HG03108 (cell line): ENCODE measurements around the gene CIZ1.

Source experiments
- ATAC-seq: cut with Tn5 transposase; IDR thresholded peaks from one replicate; pipeline ENCODE4 v1.9.1; 2021; ENCODE audit warnings: moderate library complexity; ENCODE audit not compliant: unreplicated experiment

CIZ1 gene

DNA sequence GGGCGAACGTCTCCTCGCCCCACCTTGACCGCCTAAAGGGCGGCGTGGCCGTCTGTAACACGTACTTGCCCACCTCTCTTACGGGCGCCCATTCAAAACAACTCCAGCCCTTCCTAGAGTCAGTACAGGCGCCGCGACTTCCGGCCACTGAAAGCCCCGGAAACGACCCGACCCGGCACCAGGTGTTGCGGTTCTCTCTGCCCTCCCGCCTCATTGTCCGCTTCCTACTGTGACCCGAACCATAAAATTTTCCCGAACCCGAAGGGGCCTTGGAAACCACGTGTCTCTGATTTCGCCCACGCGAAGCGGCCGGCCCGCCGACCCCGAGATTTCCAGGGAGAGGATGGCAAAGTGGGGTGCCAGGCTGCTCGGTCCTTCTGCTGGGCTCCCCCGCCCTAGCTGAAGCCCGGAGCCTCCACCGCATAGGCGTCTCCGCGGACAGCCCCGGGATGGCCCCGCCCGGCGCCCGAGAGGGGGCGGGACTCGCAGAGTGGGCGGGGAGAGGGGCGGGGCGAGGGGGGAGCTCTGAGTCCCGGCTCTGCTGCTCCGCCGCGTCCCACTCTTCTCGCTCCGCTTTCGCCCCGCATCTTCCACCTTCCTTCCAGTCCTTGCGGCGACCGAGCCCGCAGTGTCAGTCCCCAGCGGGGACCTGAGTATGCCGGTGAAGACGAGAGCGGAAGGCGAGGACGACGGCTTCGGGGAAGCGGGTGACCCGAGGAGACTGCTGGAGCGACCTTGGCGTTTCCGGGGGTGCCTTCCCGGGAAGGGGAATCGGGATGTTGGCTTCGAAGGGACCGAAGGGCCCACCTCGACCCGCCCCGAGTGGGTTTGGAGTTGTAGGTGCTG lies 63.2 kb downstream of the CIZ1 start:
- ATAC-seq, result peak; percentile 55

DNA sequence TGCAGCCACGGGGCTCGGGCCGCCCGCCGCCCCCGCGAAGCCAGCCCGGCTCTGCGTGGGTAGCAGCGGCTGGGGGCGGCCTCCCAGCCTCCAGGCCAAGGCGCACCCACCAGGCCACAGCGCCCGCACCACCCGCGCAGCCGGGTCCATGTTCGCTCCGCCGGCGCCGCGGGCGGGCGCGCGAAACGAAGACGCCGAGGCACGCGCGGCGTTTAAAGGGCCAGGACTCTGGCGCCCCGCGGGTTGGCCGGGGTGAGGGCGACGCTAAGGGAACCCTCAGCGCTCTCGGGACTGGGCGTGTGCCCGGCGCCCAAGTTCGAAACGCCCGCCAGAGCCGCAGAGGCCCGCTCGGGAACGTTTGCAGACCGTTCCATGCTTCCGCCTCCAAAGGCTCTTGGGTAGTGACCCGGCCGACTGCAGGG lies 63.8 kb downstream of the CIZ1 start, which contains the start of gene PTGES2:
TSS of gene PTGES2 (minus strand) at position 162 of the 422 bp plus-strand sequence. CDS start at position 150, 12 bp downstream.
- ATAC-seq, result peak; percentile 62

DNA sequence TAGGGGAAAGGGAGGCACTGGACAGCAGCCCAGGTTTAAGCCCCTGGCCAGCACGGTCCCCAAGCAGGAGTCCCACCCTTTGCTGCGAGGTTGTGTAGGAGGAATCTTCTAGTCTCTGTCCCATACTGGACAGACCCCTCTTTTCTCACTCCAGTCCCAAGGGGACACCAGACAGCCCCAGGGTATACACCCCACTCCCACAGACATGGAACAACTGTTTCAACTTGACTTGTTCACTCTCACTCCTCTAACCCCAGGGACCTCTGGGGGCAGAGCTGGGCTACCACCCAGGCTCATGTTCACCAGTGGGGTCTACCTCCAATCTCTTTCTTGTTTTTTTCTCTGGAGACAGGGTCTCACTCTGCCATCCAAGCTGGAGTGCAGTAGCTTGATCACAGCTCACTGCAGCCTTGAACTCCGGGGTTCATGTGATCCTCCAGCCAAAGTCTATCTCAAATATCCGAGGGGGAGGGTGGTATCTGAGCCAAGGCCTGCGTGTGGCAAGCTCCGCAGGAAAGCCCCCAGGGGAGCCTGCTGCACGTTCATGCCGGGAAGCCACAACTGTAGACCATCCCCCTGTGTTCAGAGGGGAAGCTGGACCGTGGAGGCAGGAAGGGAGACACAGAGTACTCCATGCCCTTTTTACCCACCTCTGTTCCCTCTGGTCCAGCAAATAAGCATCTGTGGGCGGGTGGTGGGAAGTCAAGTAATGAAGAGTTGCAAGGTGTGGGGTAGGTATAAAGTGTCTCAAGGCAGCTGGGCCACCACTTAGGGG lies 65.6 kb downstream of the CIZ1 start:
- ATAC-seq, result no peak

DNA sequence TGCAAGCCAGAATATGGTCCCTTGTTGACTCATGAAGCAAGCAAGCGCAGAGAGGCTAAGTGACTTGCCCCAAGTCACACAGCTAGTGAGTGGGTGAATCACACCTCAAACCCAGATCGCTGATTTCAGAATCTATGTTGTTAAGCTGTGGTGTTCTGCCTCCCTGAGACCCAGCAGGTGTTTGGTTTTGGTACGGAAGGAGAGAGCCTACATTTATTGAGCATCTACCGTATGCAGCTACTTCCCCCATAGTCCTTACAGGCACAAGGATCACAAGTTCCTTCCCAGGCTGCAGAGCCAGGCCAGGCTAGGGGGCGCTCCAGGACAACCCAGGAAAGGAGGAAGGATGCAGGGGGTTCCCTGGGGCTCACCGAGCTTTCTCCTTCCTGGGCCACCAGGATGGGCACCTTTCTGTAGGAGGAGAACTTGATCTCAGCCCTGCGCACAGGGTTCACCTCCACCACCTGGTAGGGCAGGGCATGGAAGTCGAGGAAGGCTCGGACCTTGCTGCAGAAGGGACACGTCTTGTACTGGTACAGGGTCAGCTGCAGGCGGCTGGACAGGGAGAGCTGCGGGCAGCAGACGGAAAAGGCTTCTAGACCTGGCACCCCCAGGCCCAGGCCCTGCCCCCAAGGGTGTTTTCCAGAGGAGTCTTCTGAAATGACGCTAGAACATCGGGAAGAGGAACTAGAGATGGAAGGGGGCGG lies 66.3 kb downstream of the CIZ1 start:
- no peak for ATAC-seq

DNA sequence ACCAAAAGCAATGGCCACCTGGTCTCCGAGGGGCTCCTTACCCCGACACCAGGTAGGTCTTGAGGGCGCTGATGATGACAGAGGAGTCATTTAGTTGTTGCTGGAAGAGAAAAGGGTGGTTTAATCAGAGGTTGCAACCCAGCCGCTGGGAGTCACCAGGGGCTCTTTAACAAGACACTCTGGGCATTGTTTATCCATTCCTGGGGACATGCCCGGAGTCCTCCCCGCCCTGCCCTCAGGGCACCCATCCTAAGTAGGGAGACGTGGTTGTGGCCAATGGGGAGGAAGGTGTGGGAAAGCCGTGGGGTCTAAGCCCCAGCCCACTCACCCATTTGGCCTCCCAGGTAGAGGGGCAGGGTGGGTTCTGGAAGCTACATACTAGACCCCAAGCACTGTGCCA lies 66.9 kb downstream of the CIZ1 start:
- ATAC-seq, result no peak

DNA sequence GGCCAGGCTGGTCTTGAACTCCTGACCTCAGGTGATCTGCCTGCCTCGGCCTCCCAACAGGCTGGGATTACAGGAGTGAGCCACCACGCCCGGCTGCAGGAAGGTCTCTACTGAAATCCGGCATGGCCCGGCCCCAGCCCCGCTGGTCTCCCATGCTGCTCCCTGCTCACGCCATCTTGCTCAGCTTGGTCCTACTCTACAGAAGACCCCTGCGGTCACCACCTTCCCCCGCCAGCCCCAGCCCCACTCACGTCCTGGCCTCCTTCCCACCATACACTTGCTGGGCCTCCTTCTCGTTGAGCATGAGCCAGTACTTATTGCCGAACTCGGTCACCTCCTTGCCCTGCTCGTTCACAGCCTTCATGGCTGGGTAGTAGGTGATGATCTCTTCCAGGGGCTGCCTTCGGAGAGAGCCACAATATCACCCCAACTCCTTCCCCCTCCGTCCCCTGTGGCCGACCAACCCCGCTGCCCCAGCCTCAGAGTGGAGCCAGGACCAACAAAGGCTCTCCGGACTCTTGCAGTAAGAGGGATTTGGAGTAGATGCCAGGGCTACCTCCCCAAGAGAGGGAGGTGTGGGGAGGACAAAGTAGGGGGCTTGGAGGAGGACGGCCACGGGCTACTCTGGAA lies 67.8 kb downstream of the CIZ1 start:
- no peak for ATAC-seq

DNA sequence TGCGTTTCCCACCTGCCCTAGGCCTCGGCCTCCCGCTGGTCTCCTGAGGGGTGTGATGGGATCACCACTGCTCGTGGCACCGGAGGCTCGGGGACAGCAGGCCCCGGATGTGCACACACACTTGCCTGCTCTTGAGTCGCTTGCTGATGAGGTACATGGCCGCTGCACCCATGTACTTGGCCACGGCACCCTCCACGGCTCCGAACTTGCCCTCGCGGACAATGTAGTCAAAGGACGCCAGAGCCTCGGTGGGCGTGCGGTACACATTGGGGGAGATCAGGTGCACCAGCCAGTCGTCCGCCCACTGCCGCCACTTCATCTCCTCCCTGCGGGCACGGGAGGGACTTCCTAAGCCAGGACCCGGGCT lies 68.6 kb downstream of the CIZ1 start:
- no peak for ATAC-seq

DNA sequence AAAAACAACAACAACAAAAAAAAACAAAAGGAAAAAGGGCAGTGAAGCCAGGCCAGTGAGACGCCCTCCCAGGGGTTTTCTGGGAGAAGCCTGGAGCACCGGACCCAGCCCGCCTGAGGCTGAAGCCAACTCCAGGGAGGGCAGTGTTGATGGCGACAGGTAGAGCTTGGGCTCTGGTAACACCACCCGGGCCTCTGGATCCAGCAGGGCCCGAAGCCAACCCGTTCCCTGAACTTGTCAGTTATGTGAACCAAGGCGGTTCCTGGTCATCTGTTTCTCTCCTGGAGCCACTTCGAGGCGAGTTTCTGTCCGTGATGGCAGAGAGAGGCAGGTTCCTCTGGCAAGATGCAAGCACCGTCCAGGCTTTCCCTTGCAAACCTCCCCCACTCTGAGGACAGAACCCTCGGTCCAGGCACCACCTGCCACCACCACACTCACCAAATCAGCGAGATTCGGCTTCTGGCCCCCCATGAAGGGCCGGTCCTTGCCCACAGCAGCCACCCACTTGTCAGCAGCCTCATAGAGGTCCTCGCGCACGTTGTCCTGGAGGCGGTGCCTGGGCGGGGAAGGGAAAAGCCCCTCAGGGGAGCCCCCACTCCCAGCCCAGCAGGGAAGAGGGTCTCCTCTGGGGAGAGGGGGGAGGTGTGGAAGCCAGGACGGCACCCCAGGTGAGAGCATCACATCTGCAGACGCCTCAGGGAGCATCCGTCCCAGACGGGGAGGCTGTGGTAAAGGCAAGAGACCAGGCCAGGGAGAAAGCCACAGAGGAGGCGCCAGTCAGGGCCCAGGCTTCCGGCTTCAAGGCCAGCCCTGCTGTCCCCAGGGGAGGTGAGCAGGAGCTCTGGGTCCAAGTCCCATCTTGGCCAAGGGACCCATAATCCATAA lies 69.2 kb downstream of the CIZ1 start:
- no peak for ATAC-seq

DNA sequence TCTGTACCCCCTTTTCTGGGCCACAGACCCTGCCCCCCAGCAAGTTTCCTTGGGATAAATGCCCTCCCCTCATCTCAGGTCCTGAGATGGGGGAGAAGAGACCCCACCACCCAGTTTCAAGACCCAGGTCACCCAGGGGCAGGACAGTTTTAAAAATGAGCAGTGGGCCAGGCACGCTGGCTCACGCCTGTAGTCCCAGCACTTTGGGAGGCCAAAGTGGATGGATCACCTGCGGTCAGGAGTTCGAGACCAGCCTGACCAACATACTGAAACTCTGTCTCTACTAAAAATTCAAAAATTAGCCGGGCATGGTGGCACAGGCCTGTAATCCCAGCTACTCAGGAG lies 69.9 kb downstream of the CIZ1 start:
- ATAC-seq, result no peak

DNA sequence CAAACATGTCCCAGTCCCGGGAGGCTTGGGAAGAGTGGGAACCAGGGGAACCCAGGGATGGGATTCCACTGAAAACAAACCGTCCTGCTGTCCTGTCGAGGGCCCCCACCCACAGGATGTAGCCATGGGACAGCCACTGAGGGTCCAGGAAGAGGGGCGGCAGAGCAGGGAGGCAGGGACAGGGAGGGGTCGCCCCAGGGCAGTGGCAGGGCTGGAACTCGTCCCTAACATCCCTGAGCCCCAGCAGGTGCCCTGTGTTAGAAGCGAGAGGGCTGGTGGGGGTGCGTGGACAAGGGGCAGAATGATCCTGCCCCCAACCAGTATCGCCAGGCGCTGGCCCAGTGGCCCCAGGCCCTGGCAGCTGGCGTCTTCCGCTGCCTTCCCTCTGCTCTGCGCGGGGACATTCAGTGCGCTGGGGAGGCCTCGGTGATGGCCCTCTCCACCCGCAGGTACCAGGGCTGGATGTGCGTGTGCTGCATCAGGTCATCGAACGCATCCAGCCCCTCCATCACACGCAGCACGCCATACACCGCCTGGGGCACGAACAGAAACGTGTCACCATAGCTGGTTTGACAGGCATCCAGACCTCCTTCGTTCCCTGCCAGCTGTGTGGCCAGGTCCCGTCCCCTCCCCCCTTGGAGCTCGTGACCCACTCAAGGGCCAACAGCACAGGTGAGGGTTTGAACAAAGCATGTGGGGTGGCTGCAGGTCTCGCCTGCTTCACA lies 70.5 kb downstream of the CIZ1 start:
- ATAC-seq, result no peak

DNA sequence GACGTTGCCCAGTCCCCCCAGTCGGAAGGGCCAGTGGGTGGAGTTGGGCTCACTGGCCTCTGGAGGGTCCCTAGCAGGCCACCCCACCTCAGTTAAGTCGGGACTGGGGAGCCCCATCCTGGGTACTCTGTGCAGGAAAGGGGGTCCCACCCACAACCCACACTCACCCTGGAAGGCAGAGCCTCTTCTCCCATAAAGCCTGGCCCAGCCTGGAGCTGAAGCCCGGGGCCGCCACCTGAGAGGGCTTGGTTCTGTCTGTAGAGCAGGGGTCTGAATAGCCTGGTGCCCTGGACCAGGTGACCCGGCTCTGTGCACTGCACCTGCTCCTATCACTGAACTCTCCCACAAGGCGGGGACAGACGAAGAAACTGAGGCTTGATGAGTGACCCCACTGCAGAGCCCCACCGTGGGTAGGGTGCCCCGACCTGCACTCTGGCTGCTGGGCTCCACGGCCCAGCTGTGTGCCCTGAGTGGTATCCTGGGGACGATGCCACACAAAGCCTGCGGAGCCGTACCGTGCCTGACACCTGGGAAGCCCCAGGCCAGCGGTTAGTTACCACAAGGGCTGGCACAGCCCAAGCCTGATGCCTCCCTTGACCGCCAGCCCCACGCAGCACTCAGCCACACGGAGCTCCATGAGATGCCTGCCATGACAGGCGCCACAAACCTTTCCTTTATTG lies 71.2 kb downstream of the CIZ1 start:
- no peak for ATAC-seq

DNA sequence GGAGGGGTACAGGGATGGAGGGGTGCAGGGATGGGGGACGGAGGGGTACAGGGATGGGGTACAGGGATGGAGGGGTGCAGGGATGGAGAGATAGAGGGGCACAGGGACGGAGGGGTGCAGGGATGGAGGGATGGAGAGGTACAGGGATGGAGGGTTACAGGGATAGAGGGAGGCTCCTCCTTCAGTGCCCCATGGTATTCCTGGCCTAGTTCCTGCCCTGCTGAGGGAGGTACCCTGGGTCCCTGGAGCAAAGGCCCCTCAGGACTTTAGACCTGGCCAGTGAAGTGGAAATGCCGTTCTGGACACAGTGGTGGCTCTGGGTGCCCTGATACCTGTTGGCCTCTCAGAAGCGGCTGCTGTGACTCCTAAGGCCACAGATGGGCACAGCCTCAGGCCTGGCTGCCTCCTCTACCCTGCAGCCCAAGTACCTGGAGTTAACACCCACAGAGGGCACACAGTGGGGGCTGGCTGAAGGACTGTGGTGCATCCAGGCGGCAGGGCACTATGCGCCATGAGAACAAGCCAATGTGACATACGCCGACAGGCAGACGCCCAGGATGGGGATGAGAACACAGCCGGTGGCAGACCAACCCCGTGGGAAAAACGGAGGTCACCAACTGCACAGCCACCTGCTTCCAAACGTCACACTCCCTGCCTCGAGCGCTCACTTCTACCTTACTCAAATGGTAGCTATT lies 72.3 kb downstream of the CIZ1 start:
- no peak for ATAC-seq

DNA sequence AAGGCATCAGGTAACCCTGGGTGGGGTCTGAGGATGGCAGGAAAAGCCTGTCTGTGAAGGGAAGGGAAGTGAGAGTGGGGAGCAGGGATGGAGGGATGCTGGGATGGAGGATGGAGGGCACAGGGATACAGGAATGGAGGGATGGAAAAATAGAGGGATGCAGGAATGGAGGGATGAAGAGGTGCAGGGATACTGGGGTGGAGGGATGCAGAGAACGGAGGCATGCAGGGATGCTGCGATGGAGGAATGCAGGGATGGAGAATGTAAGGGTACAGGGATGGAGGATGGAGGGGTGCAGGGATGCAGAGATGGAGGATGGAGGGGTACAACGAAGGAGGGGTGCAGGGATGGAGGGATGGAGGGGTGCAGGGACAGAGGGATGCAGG lies 72.9 kb downstream of the CIZ1 start:
- ATAC-seq, result no peak

DNA sequence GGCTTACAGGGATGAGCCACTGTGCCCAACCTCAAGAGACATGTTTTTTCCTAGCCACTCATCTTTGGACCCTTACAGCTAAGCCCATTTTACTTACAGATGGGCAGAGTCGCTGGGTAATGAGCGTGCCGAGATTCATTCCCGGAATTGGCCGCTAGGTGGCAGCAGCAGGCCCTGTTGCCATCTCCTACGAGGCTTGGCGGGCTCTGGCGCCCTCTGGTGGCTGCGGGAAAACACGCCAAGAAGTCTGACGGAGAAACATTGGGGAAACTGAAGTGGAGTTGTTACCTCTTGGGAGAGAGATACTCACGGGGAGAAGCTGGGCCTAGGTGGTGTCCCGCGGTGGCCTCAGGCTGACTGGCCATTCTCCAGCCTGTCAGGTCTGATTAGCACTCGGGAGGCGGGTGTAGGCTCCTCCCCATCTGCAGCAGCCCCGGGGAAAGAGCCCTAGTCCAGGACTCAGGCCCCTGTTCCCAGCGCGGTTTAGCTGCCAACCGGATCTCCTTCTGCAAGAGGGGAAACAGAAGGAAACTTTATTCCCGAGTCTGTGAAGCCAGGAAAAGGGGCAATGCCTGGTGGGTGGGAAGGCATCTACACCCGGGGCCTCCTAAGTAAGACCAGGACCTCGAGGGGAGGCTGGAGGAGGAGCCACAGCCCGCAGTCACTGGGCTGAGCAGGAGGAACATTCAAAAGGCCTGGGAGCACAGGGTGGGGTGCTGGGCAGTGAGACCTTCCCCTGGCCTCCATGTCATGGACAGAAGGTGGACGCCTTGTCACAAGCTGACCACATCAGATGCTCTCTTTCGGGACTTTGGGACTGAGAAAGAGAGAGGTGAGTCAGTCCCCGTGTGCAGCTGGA lies 73.5 kb downstream of the CIZ1 start:
- no peak for ATAC-seq

DNA sequence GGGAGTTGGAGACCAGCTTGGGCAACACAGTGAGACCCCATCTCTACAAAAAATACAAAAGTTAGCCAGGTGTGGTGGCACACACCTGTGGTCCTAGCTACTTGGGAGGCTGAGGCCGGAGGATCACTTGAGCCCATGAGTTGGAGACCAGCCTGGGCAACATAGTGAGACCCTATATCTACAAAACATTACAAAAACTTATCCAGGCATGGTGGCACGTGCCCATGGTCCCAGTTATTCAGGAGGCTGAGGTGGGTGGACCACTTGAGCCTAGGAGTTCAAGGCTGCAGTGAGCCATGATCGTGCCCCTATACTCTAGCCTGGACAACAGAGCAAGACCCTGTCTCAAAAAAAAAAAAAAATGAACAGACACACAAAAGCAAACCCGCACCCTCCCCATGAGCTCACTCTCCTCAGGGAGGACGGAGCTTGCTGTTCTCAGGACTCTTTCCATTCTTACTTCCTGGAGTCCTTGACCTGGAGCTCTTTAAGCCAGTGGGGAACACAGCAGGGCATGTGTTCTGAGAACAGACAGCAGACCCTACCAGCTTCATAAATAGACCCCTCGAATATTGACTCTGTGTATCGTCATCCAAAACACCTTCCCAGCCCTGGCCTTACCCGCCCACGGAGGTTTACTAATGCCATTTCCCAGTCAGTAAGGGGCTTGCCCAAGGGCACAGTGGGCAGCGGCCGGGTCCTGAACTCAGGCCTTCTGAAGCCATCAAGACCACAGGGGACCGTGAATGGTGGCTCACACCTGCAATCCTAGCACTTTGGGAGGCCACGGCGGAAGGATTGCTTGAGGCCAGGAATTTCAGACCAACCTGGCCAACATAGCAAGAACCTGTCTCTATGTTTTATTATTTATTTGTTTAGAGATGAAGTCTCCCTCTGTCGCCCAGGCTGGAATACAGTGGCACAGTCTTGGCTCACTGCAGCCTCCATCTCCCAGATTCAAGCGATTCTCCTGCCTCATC lies 75.0 kb downstream of the CIZ1 start:
- no peak for ATAC-seq
